RPMI7951 (cell line): ENCODE results near the gene ABHD16B. TPM values are rescaled to one million over a fixed set of nuclear protein-coding genes. Genes with fewer than 3 reads are reported as not detected.
"Not testable (repeated sequence)": the region's sequence is repeated elsewhere in the genome, so short reads cannot be mapped to it uniquely, and the experiment has no call there.

Experiments
- DNase-seq: peaks from one replicate; pipeline ENCODE4 v3.0.0-alpha.2; 2012; ENCODE audit warnings: low read depth
- total RNA-seq: library from RNA; depleted of rRNA; stranded (reverse); fragments of >200 nt; shearing (Covaris generic); gene quantifications from 2 replicates; pipeline ENCODE4 v1.2.3, GENCODE V29; 2014

The ABHD16B gene
- total RNA-seq, 1 experiment from 2014 or later, result not detected

DNA sequence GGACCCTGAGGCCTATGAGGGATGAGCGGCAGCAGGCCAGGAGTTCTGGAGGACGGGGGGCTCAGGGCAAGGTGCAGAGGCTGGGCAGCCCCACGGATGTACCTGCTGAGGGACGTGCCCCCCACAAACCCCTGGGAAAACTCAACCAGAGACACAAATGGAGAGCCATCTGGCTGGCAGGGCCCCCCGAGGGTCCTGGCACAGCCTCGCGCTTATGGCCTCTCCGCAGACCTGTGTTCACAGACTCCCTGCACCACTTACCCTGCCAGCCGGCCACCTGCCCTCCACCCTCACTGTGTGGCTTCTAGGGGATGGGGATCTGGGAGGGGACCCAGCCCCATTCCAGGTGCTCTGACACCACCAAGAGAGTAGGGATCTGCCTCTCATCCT, 26.8 kb upstream of the ABHD16B start:
- DNase-seq, result no peak

DNA sequence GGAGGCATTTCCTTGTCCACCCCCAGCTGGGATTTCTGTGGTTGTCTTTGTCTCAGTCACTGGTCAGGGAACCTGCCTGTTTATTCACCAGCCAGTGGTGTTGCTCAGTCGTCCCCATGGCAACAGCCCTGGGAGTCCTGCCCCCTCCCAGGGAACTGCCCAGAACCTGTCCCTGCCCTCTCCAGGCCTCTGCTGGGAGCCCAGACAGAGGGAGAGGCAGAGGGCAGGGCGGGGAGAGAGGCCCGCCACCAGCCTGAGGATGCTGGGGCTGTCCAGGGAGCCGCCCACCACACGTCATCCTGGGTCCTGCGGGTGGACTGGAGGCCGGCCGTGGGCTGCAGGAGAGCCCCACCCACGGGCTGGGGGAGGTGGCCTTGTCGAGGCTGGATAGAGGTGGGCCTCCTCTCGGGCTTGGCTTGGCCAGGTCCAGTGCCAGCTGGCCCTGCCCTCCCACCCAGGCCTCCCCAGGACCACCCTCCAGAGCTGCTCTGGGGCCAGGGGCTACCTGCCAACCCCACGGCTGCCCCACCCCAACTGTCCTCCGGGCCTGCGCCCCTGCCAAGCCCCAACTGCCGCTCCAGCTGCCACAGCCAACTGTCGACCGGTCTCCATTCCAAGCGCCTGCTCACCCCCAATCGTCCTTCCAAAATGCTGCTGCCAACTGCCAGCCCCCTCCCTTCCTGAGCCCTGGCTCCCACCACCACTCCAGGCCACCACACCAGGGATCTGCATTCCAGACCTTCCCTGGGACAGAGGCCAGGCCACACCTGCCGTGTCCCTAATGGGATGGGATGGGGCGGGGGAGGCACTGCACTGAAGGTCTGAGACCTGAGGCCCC, 26.1 kb upstream of the ABHD16B start:
- peak; percentile 99 for DNase-seq

DNA sequence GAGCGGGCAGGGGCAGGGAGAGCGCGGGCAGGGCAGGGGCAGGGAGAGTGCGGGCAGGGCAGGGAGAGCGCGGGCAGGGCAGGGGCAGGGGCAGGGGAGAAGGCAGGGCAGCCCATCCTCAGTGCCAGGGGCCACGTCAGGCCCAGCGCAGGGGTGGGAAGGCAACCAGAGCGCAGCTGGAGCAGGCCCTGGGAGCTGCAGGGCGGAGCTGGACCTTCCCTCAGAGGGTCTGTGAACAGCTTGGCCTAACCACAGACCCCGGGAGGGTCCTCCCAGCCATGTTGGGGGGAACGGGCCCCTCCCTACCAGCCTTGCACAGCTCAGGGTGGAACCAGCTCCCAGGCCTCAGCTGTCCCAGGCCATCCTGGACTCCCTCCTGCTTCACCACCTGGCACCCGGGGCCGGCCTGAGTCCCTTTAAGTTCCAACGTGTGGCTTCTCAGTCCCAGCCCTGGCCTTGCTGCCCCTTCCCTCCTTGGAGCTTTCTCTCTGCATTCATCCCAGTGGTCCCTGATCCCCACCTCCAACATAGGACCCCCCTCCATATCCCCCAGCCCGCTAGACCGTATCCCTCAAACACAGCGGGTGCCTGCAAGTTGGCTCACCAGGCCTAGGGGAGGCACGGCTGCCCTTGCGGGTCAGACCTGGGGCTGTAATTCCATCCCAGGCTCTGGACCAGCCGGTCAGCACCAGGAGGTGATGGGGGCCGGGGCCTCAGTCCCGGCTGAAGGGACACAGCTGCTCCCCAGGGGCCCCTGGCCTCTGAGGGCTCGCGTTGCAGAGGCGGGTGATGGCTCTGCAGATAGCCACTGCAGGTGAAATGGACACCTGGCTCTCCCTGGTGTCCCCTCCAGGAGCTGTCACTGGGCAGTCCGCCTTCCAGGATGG, 24.6 kb upstream of the ABHD16B start:
- DNase-seq, result no peak

DNA sequence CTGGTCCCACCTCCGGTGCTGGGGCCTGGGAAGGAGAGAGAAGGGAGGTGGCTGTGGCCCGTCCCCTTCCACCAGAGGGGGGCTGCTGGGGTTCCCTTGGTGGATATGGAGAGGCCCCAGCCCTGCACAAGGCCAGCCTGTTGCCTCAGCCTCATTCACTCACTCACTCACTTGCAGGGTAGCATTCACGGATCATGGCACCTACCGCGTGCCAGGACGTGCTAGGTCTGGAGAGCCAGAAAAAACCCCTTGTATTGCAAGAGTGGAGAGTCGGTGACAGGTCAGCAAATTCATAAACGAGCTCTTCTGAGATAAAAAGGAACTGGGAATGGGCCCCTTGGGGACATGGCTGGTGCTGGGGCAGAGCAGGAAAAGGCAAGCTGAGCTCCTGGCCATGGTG, 23.8 kb upstream of the ABHD16B start:
- DNase-seq, result no peak

DNA sequence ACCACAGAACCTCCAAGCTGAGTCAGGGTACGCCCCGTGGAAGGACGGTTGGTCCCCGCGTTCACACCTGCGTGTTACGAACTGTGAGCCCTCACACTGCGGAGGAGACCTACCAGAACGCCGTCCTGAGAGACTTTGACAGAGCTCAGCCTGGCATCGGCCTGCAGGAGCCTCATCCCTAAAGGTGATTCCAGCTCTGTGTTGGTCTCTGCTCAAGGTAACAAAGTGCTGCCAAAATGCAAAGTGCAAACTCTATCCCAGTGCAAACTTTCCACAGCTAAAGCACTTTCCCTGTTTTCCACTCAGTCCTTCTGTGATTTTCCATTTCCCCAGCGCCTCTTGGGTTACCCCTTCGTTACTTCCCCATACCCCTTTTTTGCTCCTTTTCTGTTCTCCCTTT, 21.7 kb upstream of the ABHD16B start:
- DNase-seq, result no peak

DNA sequence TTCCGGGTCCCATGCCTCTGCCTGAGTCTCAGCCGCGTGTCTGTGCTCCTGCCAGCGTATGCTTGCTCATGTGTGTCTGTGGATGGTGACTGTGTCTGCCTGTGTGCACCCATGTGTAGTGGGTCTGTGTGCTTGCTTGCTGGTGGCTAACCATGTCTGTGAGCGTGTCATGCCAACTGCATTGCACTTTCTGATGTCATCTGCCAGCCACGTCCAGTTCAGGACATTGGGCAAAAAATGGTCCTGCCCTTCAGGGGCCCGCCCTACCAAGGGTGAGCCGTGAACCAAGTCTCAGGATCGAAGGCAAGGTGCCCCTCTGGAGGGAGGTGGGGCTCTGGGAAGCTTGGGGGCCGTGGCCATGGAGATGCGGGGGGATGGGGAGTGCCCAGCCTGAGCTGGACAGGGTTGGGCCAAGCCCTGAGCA, 20.9 kb upstream of the ABHD16B start:
- no peak for DNase-seq

DNA sequence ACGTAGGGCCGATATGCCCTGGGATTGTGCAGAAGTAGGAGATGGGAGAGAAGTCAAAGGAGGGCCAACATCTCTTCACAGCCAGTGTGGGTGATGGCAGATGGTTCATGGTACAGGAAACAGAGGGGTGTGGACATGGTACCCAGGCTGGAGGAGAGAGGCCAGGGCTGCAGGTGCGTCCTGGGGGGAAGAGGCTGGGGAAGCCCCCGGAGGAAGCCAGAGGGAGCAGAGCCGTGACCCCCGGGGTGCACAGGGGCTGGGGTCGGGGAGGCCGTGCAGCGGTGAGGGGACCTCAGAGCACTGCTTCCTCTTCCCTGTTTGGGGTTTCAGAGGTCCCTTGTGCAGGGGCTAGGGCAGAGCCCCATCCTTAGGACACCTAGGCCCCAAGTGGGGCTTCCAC, 19.0 kb upstream of the ABHD16B start:
- DNase-seq, result no peak

DNA sequence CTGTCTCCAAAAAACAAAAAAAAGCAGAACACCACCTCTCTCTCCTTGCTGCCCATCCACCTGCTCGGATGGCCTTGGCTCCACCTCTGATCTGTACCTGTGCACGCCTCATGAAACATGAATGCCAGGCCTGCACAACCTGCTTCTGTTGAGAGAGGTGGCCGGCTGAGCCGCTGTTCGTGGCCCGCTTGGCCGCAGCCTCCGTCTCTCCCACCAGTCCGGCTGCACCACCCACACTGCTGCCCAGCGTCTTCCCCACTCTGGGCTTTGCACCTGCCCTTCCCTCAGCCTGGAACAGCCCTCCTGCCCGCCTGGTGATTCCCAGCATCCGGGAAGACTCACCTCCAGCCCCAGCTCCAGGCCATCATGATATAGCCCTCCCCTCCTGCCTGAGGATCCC, 18.1 kb upstream of the ABHD16B start:
- DNase-seq, result no peak

DNA sequence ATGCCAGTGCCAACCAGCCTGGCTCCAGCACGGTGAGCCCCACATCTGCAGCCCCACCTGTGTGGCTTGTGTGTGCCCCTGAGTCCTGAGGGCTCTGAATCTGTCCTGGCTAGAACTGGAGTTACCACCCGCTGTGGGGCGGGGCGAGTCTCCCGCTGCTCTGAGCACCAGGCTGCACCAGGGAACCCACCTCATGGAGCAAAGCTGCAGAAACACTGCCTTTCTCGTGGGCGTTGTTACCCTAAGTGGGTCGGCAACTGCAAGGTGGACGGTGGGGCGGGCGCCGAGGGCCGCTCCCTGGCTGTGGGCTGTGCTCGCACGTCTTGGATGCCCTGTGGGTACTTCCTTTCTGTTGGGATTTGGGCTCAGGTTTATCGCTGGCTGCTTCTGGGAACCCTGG, 17.5 kb upstream of the ABHD16B start:
- DNase-seq, result no peak

DNA sequence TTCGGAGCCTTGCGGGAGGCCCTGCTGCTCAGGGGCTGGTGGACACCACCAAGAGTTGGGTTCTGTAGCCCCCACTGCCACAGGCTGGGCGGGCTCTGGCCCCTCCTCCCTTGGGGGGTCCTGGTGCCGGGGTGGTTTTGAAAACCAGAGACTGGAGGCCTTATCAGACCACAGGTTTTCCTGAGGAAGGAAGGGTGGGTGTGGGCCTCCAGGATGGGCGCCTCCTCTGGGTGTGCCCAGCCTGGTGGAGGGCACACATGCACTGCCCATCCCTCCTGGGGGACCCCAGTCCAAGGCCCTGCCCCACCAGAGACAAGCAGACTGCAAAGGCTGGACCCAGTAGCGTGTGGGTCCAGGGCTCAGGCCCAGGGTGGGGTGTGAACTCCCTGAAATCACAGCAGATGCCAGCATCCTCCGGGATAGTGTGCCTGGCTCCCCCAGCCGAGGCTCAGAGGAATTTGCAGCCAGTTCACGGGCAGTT, 16.7 kb upstream of the ABHD16B start:
- DNase-seq, result no peak

DNA sequence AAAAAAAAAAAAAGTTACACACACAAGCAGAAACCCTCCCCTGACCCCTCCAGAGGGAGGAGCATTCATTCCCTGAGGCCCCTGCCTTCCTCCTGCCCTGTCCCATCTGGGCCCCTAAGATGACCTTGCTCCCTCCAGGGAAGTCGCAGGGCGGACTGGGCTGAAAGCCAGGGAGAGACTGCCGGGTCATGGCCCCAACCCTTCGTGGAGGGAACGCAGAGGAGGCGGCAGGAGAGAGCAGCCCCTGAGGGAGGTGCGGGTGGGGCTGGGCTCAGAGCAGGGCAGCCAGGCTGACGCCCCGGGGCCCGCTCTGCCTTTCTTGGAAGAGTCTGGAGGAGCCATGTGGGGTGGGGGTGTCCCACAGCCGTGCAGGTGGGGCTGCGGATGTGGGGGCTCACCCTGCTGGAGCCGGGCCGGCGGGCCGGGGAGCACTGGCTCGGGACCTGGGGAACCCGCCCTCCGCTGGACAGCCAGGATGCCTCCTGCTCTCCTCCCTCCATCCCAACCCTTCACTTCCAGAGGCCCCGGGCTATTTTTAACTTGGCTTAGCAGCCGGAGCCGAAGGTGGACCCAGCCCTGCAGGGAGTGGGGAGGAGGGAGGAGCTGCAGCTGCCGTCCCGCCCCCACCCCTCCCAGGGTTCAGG, 15.0 kb upstream of the ABHD16B start:
- DNase-seq, result peak; percentile 93

DNA sequence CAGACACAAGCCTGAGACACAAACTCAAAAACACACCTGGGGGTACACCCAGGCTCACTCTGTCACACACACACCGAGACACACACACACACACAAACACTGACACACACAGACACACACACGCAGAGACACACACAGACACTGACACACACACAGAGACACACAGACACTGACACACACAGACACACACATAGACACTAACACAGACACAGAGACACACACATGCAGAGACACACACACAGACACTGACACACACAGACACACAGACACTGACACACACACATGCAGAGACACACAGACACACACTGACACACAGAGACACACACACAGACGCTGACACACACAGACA, 14.4 kb upstream of the ABHD16B start:
- no peak for DNase-seq

DNA sequence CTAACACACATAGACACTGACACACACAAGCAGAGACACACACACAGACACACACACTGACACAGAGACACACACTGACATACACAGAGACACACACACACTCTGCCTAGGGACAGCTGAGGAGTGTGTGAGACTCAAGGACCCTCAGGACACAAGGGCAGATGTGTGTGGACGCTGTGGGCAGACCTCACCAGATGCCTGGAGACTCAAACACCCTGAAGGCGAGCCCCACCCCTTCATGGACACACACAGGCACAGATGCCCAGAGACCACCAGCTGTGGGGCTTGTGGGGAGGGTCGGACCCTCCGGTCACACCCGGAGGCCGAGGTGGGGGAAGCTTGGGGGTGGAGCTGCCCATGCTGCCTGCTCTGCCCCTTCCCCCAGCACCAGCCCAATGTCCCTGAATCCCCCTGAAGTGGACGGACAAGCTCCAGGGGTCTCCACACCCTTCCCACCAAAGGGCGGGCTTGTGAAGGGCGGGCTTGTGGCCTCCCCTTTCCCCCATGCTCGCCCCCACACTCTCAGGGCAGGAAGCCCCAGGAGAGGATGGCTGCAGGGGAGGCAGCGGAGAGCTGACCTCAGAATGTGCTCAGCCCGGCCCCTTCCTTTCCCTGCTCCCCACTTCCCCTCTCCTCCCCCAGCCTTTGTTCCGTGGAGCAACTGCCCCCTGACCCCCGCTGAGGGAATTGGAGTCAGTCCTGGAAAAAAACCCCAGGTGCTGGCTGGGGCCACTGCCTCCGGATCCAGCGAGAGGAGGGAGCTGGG, 13.9 kb upstream of the ABHD16B start:
- peak; percentile 60 for DNase-seq

DNA sequence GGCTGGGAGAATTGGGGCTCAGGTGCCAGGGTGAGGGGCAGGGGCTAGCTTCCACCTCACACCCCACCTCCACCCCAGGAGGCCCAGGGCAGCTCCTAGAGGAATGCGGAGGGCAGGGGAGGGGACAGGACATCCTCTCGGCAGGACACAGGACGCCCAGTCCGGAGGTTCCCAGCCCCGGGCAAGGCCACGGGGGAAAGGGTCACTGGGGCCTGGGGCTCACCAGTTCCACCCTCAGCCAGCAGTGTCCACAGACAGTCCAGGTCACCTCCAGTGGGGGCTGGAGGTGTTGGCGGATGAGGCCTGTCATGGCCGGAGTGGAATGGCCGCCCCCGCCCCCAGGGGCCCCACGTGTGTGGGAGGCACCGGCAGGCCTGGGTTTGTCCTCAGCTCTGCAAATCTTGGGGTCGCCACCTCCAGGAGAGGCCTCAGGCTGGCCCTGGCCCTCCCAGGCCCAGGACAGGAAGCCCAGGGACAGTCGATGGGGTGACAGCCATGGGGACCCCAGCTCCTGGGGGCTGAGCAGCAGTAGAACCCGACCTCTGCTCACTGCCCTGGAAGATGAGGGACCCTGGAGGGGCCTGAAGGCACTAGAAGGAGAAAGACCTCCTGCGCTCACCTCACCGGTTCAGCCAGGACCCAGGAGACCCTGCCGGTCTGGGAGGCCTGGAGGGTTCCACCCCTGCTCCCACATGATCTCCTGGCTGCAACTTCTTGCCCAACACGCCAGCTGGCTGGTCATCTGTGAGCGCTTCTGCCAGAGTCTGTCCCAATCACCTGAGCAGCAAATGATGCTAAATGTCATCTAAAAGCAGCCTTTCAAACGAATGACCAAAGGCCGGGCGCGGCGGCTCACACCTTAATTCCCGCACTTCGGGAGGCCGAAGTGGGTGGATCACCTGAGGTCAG, 13.0 kb upstream of the ABHD16B start:
- DNase-seq, result no peak

DNA sequence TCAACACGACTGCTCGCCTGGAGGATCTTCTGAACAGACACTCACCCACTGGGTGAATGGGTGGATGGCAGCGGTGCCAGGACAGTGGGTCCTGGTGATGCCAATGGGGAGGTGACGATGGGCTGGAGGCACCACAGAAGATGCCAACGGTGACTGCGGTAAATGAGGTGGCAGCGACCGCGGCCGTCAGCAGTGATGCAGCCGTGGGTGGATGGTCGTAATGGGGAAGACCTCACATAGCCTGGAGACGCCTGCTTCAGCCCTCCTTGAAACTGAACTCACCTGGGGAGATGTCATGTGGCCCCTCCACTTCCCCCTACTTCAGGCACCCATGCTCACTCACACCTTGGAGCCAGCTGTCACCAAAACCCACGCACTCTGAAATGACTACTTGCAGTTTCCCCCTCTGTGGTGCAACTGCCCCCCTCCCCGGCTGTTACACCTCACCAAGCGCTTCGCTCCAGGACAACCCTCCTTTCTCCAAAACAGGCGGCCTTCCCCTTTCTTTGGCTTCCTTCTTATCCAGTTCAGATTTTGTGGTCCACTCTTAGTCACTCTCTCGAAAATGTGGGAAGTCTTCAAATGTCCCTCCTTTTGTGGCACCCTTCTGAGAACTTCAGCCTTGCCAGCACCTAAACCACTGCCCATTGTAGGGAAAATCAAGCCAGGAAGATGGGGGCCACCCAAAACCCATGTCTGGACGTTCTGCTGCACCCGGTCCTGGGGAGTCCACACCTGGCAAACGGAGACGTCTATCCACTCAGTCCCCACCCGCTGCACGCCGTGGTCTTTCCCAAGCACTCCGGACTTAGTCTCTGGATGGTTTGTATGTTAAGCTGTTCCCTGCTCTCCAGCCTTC, 10.4 kb upstream of the ABHD16B start:
- no peak for DNase-seq

DNA sequence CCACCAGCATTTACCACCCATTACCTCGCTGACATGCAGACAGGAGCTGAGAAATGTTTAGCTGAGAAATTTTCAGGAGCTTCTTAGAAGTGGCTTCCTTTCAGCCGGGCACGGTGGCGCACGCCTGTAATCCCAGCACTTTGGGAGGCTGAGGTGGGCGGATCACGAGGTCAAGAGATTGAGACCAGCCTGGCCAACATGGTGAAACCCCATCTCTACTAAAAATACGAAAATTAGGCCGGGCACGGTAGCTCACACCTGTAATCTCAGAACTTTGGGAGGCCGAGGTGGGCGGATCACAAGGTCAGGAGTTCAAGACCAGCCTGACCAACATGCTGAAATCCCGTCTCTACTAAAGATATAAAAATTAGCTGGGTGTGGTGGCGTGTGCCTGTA, 9.8 kb upstream of the ABHD16B start:
- DNase-seq, result not testable (repeated sequence)

DNA sequence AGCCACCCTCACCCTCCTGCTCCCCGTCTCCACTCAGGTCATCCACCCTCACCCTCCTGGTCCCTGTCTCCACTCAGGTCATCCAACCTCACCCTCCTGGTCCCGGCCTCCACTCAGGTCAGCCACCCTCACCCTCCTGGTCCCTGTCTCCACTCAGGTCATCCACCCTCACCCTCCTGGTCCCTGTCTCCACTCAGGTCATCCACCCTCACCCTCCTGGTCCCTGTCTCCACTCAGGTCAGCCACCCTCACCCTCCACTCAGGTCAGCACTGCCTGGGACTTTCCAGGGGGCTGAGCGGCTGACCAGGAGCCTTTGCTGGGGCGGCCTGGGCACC, 7.6 kb upstream of the ABHD16B start:
- not testable (repeated sequence) for DNase-seq

DNA sequence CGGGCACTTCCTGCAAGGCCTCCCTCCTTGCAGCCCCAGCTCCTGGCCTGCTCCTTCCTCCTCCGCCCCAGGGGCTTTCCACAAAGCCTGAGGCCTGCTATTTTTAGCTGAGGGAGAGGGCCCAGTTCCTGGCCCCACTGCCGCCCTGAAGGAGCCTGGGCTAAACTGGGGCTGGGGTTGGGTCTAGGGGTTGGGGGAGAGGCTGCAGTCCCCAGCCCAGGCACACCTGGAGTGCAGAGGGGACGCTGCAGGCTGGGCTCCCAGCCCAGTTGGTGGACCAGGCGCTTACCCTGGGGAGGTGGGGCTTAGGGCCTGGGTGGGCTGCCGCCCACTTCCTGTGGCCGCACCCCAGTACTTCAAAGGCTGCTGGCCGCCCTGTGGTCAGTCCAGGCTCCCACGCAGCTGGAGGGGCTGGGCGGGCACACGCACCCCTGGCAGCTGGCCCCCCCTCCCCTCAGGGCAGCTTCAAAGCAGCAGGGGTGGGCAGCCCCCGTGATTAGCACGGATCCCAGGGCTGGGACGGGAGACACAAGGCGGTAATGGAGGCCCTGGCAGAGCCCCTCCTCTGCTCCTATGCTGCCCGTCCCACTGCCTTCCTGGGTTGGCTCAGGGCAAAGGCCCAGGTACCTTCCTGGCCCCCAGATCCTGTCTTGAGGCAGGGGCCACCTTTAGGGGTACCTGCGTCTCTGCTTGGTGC, 7.1 kb upstream of the ABHD16B start:
- DNase-seq, result peak; percentile 93

DNA sequence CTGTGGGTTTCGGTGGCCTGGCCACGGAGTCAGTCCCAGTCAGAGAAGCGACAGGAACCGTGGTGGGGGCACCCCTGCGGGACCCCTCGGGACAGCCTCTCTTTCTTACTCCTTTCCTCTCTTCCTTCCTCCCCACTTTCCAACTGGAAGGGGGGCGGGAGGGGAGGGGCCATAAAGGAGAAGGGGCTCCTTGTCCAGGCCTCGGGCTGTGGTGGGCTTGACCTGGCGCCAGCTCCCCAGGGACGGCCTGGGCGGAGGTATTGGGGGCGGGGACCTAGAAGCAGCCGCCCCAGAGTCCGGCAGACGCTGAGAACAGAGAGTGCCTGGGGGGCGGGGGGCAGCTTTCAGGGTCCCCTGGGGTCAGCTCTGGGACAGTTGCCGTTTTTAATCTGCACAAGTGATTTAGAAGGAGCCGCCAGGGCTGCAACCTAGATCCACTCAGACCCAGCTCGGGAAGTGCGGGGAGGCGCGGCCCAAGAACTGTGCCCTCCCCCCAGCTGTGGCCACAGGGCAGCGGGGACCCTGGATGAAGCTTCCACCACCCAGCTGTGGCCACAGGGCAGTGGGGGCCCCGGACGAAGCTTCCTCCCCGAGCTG, 6.4 kb upstream of the ABHD16B start:
- DNase-seq, result peak; percentile 77
